Measurements from ENCODE around the gene SYCE1.

Gene SYCE1

GRCh38 chr10:133511907-133512528, 53.4 kb downstream of the SYCE1 start:
- no peak for DNase-seq (ENCODE audit: low read depth, low spot score)

- DNase-seq (ENCODE audit: low read depth, low spot score) = no peak
These were observed 54.0 kb downstream of the SYCE1 start for GRCh38 chr10:133511408-133511807.

GRCh38 chr10:133509700-133510099, 55.7 kb downstream of the SYCE1 start:
- no peak for DNase-seq (ENCODE audit: low read depth, low spot score)
